ENCODE results near the gene SNAP47.
A peak's percentile ranks its signal among the peaks of the same experiment; 100 is the strongest.

SNAP47 gene

GRCh38 chr1:227787513-227788270 lies 52.5 kb downstream of the SNAP47 start:
- no peak for FAIRE-seq

- no peak for FAIRE-seq
Measured at GRCh38 chr1:227788271-227789083, 53.2 kb downstream of the SNAP47 start.

- no peak for FAIRE-seq
Measured at GRCh38 chr1:227789084-227790033, 54.1 kb downstream of the SNAP47 start.

- no peak for FAIRE-seq
Measured at GRCh38 chr1:227790034-227790400, 54.8 kb downstream of the SNAP47 start.

GRCh38 chr1:227790868-227791267 lies 55.6 kb downstream of the SNAP47 start:
- FAIRE-seq = no peak

GRCh38 chr1:227791425-227792143 lies 56.3 kb downstream of the SNAP47 start:
- no peak for FAIRE-seq

- no peak for FAIRE-seq
Measured at GRCh38 chr1:227792216-227793078, 57.2 kb downstream of the SNAP47 start.

GRCh38 chr1:227793079-227793947 lies 58.1 kb downstream of the SNAP47 start:
- FAIRE-seq = no peak

GRCh38 chr1:227793948-227794816 lies 58.9 kb downstream of the SNAP47 start:
- FAIRE-seq = no peak

- no peak for FAIRE-seq
Measured at GRCh38 chr1:227794817-227795192, 59.6 kb downstream of the SNAP47 start.

GRCh38 chr1:227795732-227796131 lies 60.5 kb downstream of the SNAP47 start:
- no peak for FAIRE-seq

- no peak for FAIRE-seq
Measured at GRCh38 chr1:227796359-227796915, 61.2 kb downstream of the SNAP47 start.

GRCh38 chr1:227797144-227797543 lies 61.9 kb downstream of the SNAP47 start:
- no peak for FAIRE-seq

- no peak for FAIRE-seq
Measured at GRCh38 chr1:227797625-227798024, 62.4 kb downstream of the SNAP47 start.

GRCh38 chr1:227798078-227798802 lies 63.0 kb downstream of the SNAP47 start:
- FAIRE-seq = no peak

GRCh38 chr1:227799756-227800155 lies 64.5 kb downstream of the SNAP47 start:
- no peak for FAIRE-seq

- FAIRE-seq = peak; percentile 15
Measured at GRCh38 chr1:227803933-227804332, 68.7 kb downstream of the SNAP47 start.

GRCh38 chr1:227805606-227806197 lies 70.5 kb downstream of the SNAP47 start:
- FAIRE-seq = no peak
